Measurements from ENCODE around the gene LBR. TPM values are rescaled to one million over a fixed set of nuclear protein-coding genes. Genes with fewer than 3 reads are reported as not detected.

LBR gene
- total RNA-seq, 4 donors from 2014 or later, result 16.5 to 19.8 (median 18.5) TPM

GRCh38 chr1:225410036-225410435 is 17.8 kb downstream of the LBR start:
- no peak overlapping the region for H3K27ac ChIP-seq
- TF ChIP-seq POLR2A (IDR thresholded peaks at IDR 0.05) (no peak), CTCF (IDR thresholded peaks at IDR 0.05 in 4 of 5, conservative IDR thresholded peaks at IDR 0.05 in 1 of 5) (no peak)
- no peaks in the 10 kb centered on the region for H3K4me1 ChIP-seq
- intact Hi-C loops (cut with DNase I; ENCODE audit: low total_unique reads) (no loop called here), in situ Hi-C loops (cut with MboI; ENCODE audit: low sequenced_read_pairs in 4 of 4) (no loop called here)
- DNase-seq, result no peak
- ATAC-seq, result no peak
- no peaks in the 10 kb centered on the region for H3K27me3 ChIP-seq
- peaks cover 2 to 64% of the 10 kb centered on the region in 2 donors for H3K36me3 ChIP-seq
- no peaks in the 10 kb centered on the region for H3K9me3 ChIP-seq
- H3K4me3 ChIP-seq, result no peak overlapping the region

GRCh38 chr1:225409051-225409450 is 18.8 kb downstream of the LBR start:
- no peaks in the 10 kb centered on the region for H3K9me3 ChIP-seq
- peaks cover 2 to 63% of the 10 kb centered on the region in 2 donors for H3K36me3 ChIP-seq
- DNase-seq (no peak), ATAC-seq (no peak)
- H3K27ac ChIP-seq, result no peak overlapping the region
- no peaks in the 10 kb centered on the region for H3K27me3 ChIP-seq
- H3K4me1 ChIP-seq, result no peaks in the 10 kb centered on the region
- intact Hi-C loops (cut with DNase I; ENCODE audit: low total_unique reads) (no loop called here), in situ Hi-C loops (cut with MboI; ENCODE audit: low sequenced_read_pairs in 4 of 4) (no loop called here)
- TF ChIP-seq CTCF (IDR thresholded peaks at IDR 0.05 in 4 of 5, conservative IDR thresholded peaks at IDR 0.05 in 1 of 5) (no peak), POLR2A (IDR thresholded peaks at IDR 0.05) (no peak)
- H3K4me3 ChIP-seq, result no peak overlapping the region

- peaks cover 2 to 65% of the 10 kb centered on the region in 2 donors for H3K36me3 ChIP-seq
- H3K4me3 ChIP-seq, result no peak overlapping the region
- no peaks in the 10 kb centered on the region for H3K4me1 ChIP-seq
- in situ Hi-C loops (cut with MboI; ENCODE audit: low sequenced_read_pairs in 4 of 4), result no loop called here
- no peak for TF ChIP-seq POLR2A (IDR thresholded peaks at IDR 0.05)
- no peak for TF ChIP-seq CTCF (IDR thresholded peaks at IDR 0.05 in 4 of 5, conservative IDR thresholded peaks at IDR 0.05 in 1 of 5)
- H3K27ac ChIP-seq, result no peak overlapping the region
- no peaks in the 10 kb centered on the region for H3K9me3 ChIP-seq
- intact Hi-C loops (cut with DNase I; ENCODE audit: low total_unique reads), result no loop called here
- no peak for DNase-seq
- no peak for ATAC-seq
- no peaks in the 10 kb centered on the region for H3K27me3 ChIP-seq
These were observed 19.6 kb downstream of the LBR start for GRCh38 chr1:225408249-225408648.

- Histone ChIP-seq H3K36me3 (peaks cover 2 to 66% of the 10 kb centered on the region in 2 donors), H3K4me1 (no peaks in the 10 kb centered on the region), H3K4me3 (no peak overlapping the region), H3K27me3 (no peaks in the 10 kb centered on the region), H3K27ac (no peak overlapping the region), H3K9me3 (no peaks in the 10 kb centered on the region)
- in situ Hi-C loops (cut with MboI; ENCODE audit: low sequenced_read_pairs in 4 of 4), result no loop called here
- no peak for DNase-seq
- ATAC-seq, result no peak
- TF ChIP-seq CTCF (IDR thresholded peaks at IDR 0.05 in 4 of 5, conservative IDR thresholded peaks at IDR 0.05 in 1 of 5) (no peak), POLR2A (IDR thresholded peaks at IDR 0.05) (no peak)
- intact Hi-C loops (cut with DNase I; ENCODE audit: low total_unique reads), result no loop called here
These were observed 20.1 kb downstream of the LBR start for GRCh38 chr1:225407755-225408154.

Measured in gastrocnemius medialis (tissue), 4 donors.